IPS-NIHi7 (cell line): ENCODE measurements around the gene SUFU.
"Not testable (repeated sequence)": the region's sequence is repeated elsewhere in the genome, so short reads cannot be mapped to it uniquely, and the experiment has no call there.

Experiments used
- DNase-seq: peaks from one replicate; pipeline ENCODE4 v3.0.0; 2012; ENCODE audit warnings: mixed read lengths; ENCODE audit errors: extremely low spot score

Gene SUFU

DNA sequence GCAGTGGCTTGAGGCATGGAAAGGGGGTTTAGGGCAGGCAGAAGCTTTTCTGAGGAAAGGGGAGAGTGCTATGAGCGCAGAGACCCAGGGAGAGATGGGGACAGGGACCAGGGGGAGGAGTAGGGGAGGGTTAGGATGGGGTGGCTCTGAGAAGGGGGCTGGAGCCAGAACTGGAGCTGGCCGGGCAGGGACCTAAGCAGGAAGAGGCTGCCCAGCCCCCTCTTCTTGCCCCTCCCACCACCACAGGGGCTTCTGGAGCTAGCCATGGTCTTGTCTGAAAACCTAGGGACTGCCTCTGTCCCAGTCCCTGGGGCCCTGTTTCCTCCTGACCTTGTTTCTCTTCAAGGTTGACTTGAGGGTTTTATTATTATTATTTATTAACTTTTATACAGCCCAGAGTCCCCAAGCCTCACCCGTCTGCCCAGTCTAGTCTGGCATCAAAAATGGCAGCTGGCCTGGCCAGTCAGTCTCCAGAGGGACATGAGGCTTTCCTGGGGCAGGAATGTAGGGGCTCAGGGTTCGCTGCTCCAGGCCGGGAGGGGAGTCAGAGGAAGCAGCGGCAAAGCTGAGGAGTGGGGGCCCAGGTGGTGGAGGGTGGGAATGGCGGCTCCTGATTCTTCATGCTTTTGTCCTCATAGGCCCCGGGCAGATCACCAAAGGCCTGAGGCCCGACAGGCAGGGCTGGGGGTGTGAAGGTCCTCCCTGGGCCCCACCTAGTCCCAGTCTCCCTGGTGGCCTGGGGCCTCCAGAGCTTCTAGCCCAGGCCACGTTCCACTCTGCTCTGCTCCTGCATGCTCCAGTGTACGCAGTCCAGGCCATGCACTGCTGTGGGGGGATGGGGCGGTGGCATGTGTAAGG, 146.3 kb downstream of the SUFU start:
- DNase-seq, result peak; percentile 65

DNA sequence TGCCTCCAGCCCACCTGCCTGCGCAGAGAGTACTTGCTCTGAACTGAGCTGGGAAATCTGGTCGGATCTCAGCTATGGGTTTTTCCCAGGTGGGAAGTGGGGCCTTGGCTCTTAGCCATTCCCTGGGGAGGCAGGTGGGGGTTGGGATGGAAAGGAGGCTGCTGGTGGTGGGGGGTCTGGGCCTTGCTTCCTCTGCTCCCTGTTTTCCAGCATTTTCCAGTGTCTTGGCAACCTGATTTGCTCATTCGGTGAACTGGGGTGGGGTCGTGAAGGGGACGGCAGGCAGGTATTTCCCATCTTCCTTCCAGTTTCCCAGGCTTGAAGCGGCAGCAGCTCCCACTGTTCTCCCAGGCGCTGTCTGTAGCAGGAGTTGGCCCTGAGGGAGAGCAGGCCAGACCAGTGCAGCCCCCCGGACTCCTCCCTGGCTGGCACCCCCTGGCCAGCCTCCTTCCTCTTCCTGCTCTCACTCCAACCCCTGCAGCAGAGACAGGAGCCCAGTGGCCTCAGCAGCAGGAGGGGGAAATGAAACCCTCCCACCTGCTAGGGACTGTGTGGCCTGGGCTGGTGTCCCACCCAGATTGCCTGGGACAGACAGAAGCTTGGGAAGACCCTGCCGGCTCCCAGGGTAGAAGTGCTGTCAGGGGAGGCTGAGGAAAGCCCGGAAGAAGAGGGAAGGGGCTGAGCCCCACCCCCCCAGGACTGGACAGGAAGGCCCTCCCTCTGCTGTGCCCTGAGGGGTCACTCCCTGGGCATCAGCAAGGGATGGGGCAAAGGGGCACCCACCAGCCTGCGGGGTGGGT, 147.1 kb downstream of the SUFU start:
- DNase-seq, result no peak

DNA sequence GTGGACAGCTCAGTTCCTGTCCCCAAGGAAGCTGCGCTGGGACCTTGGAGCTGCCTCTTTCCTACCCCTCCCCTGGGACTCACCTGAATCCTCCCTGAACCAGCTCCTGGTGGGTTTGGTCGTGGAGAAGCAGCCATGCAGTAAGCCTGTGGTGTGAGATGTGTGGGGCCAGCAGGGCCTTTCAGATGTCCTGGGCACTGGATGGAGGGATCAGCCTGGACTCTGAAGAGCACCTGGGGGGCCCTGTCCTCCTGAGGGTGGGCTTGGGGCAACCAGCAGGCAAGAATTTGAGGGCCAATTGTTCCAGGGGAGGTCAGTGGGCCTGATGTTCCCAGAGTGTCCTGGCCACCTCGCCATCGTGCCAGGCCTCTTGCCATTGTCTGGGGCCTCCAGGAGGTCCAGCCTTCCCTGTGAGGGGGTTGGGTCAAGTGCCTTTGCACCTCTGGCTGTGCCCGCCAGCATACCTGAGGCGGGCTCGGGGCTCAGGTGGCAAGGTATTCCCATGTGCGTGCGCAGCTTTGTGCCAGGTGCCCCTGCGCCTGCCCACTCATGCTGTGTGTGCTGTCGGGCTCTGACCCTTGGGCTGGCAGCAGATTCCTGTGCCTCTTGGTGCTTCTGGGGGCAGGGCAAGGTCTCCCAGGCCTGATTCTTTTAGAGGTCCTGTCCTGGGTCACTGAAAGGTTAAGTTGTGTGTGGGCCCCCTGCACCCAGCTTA, 147.8 kb downstream of the SUFU start:
- no peak for DNase-seq

DNA sequence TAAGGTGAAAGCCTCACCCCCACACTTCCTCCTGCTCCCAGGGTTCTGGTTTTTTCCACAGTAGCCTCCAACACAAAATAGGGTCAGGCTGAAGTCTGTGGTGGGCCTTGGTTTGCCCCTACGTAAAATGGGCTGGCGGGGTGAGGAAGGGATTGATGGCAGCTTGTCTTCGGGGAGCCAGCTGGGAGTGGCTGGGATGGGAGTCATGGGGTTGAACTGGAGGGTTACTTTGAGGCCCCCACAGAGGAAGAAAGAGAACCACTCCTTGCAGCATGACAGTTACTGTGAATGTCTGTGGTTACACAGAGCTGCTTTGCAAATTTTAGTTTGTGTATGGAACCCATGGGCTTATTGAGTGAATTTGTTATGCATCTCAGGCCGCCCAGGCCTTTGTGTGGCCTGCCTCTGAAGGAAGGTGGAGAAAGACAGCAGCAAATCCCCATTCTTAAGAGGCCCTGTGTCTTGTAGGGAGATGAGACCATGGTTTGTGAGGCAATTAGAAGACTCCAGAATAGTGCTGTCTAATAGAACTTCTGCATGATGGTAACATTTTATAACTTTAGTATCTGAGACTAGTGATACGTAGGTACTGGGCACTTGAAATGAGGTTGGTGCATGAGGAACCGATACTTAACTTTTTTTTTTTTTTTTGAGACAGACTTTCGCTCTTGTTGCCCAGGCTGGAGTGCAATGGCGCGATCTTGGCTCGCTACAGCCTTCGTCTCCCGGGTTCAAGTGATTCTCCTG, 148.6 kb downstream of the SUFU start:
- no peak for DNase-seq

- no peak for DNase-seq
Observed at GRCh38 chr10:102653060-102653459, 149.3 kb downstream of the SUFU start.

GRCh38 chr10:102654566-102654965, 150.8 kb downstream of the SUFU start:
- no peak for DNase-seq

GRCh38 chr10:102654969-102655368, 151.2 kb downstream of the SUFU start:
- no peak for DNase-seq

GRCh38 chr10:102656026-102656425, 152.3 kb downstream of the SUFU start:
- DNase-seq, result no peak

DNA sequence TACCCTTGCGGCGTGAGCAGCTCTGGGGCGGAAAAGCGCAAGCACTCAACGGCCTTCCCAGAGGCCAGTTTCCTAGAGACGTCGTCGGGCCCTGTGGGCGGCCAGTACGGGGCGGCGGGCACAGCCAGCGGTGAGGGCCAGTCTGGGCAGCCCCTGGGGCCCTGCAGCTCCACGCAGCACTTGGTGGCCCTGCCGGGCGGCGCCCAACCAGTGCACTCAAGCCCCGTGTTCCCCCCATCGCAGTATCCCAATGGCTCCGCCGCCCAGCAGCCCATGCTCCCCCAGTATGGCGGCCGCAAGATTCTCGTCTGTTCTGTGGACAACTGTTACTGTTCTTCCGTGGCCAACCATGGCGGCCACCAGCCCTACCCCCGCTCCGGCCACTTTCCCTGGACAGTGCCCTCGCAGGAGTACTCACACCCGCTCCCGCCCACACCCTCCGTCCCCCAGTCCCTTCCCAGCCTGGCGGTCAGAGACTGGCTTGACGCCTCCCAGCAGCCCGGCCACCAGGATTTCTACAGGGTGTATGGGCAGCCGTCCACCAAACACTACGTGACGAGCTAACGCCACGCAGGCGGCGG, 153.1 kb downstream of the SUFU start:
- DNase-seq, result no peak

DNA sequence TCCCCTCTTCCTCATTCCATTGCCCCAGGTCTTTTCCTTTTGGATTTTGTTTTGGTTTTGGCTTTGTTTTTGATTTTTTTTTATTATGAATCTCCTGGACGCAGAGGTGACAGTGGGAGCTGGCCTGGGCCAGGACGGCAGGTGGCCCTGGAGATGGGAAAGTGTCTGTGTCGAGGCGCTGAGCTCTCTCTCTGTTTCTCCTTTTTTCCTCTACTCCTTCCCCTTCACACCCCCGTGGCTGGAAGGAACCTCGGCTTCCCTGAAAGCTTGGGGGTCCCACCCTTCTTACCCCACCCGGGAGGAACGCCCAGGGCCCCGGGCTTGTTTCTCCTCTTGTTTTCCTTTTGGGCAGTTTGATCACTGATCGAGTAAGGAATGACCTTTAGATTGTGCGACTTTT, 153.7 kb downstream of the SUFU start:
- no peak for DNase-seq

GRCh38 chr10:102657984-102658724, 154.4 kb downstream of the SUFU start:
- DNase-seq, result no peak

- no peak for DNase-seq
Observed at GRCh38 chr10:102658802-102659201, 155.0 kb downstream of the SUFU start.

- peak; percentile 64 for DNase-seq
Observed at GRCh38 chr10:102660888-102661657, 157.3 kb downstream of the SUFU start.

GRCh38 chr10:102661658-102662028, 157.9 kb downstream of the SUFU start:
- no peak for DNase-seq

DNA sequence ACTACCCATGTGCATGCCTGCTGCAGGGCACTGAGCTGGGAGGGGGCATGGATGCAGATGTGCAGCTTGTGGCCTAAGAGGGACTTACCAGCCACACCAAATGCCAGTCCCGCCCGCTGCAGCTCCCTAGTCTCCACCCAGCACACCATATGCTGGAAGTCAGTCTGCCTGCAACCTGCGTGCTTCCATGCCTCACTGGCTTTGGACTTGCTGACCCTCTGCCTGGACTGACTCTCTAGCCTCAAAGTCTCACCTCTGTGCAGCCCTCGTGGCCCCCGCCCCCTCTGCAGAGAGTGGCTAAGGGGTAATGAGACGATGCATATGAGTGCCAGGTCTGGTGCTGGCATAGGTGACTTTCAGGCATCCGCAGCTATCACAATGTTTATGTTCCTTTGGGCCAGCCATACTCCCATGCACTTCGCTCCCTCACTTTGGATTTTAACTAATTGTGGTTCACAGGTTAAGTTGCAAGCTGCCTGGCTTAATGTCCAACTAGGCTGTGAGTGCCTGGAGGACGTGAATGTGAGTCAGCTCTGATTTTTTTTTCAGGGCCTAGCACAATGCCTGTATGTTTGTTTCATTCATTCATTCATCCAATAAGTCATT, 162.2 kb downstream of the SUFU start:
- DNase-seq, result no peak

- DNase-seq, result not testable (repeated sequence)
Observed at GRCh38 chr10:102667411-102667810, 163.6 kb downstream of the SUFU start.

GRCh38 chr10:102668326-102669107, 164.7 kb downstream of the SUFU start:
- no peak for DNase-seq
